T-cell (primary cell): ENCODE measurements around the gene NCOR2. TPM values are rescaled to one million over a fixed set of nuclear protein-coding genes. Genes with fewer than 3 reads are reported as not detected.

Experiments
- ATAC-seq, 4 experiments: fragments of 200-7000 bp in 3 of 4; fragments of 150-1000 bp in 1 of 4; cut with Tn5 transposase; replicated peaks in 1 of 4; 1 replicate in 3 of 4; 2 replicates in 1 of 4; pipeline ENCODE4 v1.10.0; 2021; ENCODE audit warnings: moderate library complexity in 3 of 4, mild to moderate bottlenecking in 2 of 4, moderate number of reproducible peaks in 1 of 4
- CTCF ChIA-PET, 2 donors: fragments of 300-600 bp; sonication (Branson Sonifier 250); formaldehyde crosslinking; loops; one replicate each; lab custom pipeline; 2022; ENCODE audit warnings: antibody characterized with exemption in 2 of 2; lab: Charles Lee
- POLR2A ChIA-PET, 2 donors: fragments of 300-600 bp; sonication (Branson Sonifier 250); formaldehyde crosslinking; loops; one replicate each; lab custom pipeline; 2022; ENCODE audit warnings: antibody characterized with exemption in 2 of 2; lab: Charles Lee
- DNase-seq, 35 experiments: peaks; one replicate each; pipeline versions ENCODE4 v3.0.0 to v3.0.0-alpha.2; 2013 to 2023
- H3K27ac ChIP-seq: one replicate; pipeline ENCODE4 v1.5.1; 2013; ENCODE audit warnings: low read length
- H3K27me3 ChIP-seq, 2 experiments: replicated peaks in 1 of 2; 1 replicate in 1 of 2; 2 replicates in 1 of 2; pipeline versions ENCODE4 v1.6.1 to v1.7.0; 2013; ENCODE audit warnings: low read length in 1 of 2, mixed read lengths in 1 of 2; ENCODE audit not compliant: control insufficient read depth in 2 of 2, insufficient read depth in 2 of 2; ENCODE audit errors: extremely low read depth in 1 of 2
- H3K36me3 ChIP-seq, 2 donors: 1 replicate in 1 of 2; 2 replicates in 1 of 2; pipeline versions ENCODE4 v1.6.1 to v1.7.0; 2013; ENCODE audit warnings: low read length in 1 of 2; ENCODE audit not compliant: control insufficient read depth in 2 of 2, insufficient read depth in 1 of 2; ENCODE audit errors: extremely low read depth in 1 of 2
- H3K4me1 ChIP-seq, 2 experiments: 1 replicate in 1 of 2; 2 replicates in 1 of 2; pipeline versions ENCODE4 v1.6.1 to v1.7.0; 2013; ENCODE audit warnings: low read length in 2 of 2, mixed read lengths in 1 of 2; ENCODE audit not compliant: insufficient read depth in 2 of 2, control insufficient read depth in 1 of 2; ENCODE audit errors: extremely low read depth in 1 of 2
- H3K4me3 ChIP-seq, 2 donors: 1 replicate in 1 of 2; 2 replicates in 1 of 2; pipeline versions ENCODE4 v1.5.1 to v1.7.0; 2013; ENCODE audit warnings: mild to moderate bottlenecking in 2 of 2, low read length in 1 of 2, moderate library complexity in 1 of 2; ENCODE audit not compliant: control insufficient read depth in 1 of 2; ENCODE audit errors: extremely low read depth in 1 of 2
- H3K9me3 ChIP-seq: 2 replicates; pipeline ENCODE4 v1.7.0; 2013
- H3K27ac Mint-ChIP-seq, 2 donors: one replicate each; pipeline ENCODE4 v1.8.0; 2020 to 2021; ENCODE audit warnings: mild to moderate bottlenecking in 2 of 2, mixed read lengths in 2 of 2
- H3K27me3 Mint-ChIP-seq, 2 donors: one replicate each; pipeline ENCODE4 v1.8.0; 2021 to 2022; ENCODE audit warnings: mixed read lengths in 2 of 2
- H3K36me3 Mint-ChIP-seq: one replicate; pipeline ENCODE4 v1.8.0; 2021; ENCODE audit warnings: mixed read lengths
- H3K4me1 Mint-ChIP-seq, 3 donors: one replicate each; pipeline ENCODE4 v1.8.0; 2020 to 2022; ENCODE audit warnings: mixed read lengths in 3 of 3, mild to moderate bottlenecking in 1 of 3
- H3K4me3 Mint-ChIP-seq, 3 donors: one replicate each; pipeline ENCODE4 v1.8.0; 2020 to 2022; ENCODE audit warnings: mild to moderate bottlenecking in 3 of 3, mixed read lengths in 3 of 3, moderate library complexity in 3 of 3
- H3K9me3 Mint-ChIP-seq, 3 donors: one replicate each; pipeline ENCODE4 v1.8.0; 2020 to 2022; ENCODE audit warnings: mixed read lengths in 3 of 3
- WGBS: methylation state at CpG from one replicate; pipeline ENCODE4 v1.1.5; 2013; ENCODE audit warnings: missing lambda C conversion rate; ENCODE audit not compliant: insufficient coverage; 5-methylcytosine and 5-hydroxymethylcytosine counted together
- total RNA-seq, 35 experiments: library from RNA in 6 of 35; stranded (reverse) in 6 of 35; fragments of 120-200 nt in 1 of 35; gene quantifications; one replicate each; pipeline versions ENCODE4 v1.2.1 to v1.2.4 and lab custom pipeline; 2013 to 2026

The NCOR2 gene
- total RNA-seq, 5 donors from 2014 or later (not counting 1 experiment from before 2014, with no cell fraction given) = 108 to 140 (median 127) TPM

DNA sequence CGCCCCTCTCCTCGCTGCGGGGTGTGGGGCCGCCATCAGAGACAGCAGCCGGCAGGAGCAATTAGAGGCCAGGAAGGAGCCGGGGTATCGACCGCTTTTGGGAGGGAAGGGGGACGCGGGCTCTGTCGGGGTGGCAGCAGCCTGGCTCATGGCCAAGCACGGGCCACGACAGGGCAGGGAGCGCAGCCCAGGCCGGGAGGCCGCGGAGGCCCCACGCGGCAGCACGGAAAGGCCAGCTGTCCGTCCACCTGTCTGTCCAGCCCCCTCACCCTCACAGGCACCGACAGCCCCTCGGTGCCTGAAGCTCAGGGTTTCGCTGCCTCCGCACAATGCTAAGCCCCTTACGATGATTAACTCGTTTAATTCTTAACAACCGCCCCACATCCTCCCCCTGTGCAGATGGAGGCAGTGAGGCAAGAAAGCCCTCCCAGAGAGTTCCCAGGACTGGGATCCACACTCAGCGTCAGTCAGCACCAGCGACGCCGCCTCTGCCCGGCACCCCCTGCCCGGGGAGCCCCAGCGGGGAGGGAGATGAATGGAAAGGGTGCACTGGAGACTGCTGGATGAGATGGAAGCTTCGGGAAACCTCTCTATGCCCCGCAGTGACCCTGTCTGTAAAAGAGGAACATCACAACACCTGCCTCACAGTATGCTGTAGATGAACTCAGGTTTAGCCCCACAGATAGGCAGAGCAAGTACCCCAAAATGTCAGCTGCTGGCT, 23.7 kb downstream of the NCOR2 start:
- Histone ChIP-seq H3K36me3 (no peaks in the 10 kb centered on the region), H3K27me3 (peaks cover 0 to 3% of the 10 kb centered on the region in 2 experiments), H3K4me3 (no peak overlapping the region), H3K9me3 (no peaks in the 10 kb centered on the region), H3K4me1 (peaks cover 6 to 66% of the 10 kb centered on the region in 2 experiments), H3K27ac (no peak overlapping the region)
- CTCF ChIA-PET = interaction anchor here in 1 of 2 donors (0.6 kb wide), 1 partner anchor 60 kb away, joined by 3 read pairs; no protein-coding TSS in a partner anchor
- Mint-ChIP-seq H3K9me3 (no peaks in the 10 kb centered on the region), H3K27me3 (no peaks in the 10 kb centered on the region), H3K4me1 (peaks cover 43 to 66% (median 58%) of the 10 kb centered on the region in 3 donors), H3K27ac (no peak overlapping the region), H3K4me3 (peak overlapping the region in 1 of 3 donors; percentile 22), H3K36me3 (peaks cover 5% of the 10 kb centered on the region)
- ATAC-seq = no peak
- 90% methylated on average over 27 of the region's 37 CpGs for WGBS
- POLR2A ChIA-PET = interaction anchor here in 1 of 2 donors (0.5 kb wide), 1 partner anchor 226 kb away, joined by 3 read pairs; no protein-coding TSS in a partner anchor
- no peak for DNase-seq

DNA sequence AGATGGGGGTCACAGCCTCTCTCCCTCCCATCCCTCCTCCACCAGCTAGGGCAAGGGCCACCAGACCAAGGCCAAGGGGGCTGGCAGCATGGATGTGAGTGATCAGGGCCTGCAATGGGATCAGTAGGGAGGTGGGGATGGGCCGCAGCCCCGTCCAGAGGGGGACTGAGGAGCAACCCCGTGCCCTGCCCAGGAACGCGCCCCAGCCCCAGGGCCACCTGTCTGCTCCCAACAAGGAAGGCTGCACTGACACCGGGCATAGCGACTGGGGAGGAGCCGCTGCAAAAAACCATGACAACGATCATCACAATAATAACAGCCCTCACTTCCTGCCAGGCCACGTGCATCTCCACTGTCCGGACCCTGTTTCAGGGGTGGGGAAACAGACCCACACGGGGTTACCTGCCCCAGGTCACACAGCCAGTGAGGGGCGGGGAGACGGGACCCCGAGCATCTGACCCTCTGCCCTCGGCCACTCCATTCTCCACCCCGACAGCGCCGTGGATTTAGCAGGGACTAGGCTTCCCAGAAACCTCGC, 24.3 kb downstream of the NCOR2 start:
- no peak overlapping the region for H3K4me3 ChIP-seq
- peaks cover 39 to 70% (median 62%) of the 10 kb centered on the region in 3 donors for H3K4me1 Mint-ChIP-seq

DNA sequence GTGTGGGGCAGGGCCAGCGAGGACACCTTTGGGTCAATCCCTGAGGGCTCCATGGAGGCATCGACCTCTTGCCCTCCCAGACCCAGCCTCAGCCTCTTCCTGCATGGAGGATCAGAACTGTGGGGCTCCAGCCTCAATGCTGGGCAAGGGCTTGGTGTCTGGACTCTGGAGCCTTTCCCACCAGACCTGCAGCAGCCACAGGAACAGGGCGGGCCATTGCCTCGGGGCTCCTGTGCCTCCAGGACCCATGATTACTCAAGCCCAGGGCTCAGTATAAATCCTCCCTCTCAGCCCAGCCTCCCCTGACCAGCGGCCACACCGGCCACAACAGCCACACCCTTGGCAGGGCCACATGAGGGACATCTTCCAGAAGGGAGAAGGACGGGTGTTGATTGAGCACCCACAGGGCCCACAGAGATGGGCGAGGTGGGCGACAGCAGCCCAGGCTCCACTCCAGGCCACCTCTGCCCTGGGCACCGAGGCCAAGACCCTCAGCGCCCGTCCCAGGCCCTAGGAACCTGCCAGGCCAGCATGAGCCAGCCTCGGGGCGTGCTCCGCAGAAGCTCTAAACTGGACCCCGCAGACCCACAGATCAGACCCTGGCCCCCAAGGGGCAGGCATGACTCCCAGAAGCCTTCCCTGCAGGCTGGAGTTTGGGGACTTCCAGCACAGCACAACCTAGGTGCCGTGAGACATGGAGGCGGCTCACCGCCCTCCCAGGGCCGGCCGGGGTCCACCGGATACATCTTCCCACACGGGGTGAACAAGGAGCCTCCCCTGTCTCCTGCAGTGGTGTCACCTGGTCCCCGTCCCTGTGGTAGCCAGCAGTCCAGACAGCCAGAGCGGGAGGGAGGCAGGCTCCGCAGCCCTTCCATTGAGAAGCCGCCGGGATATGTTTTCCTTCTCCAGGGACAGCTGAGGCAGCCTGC, 25.1 kb downstream of the NCOR2 start:
- H3K4me1 Mint-ChIP-seq = peaks cover 31 to 68% (median 62%) of the 10 kb centered on the region in 3 donors
- peaks cover 6 to 75% of the 10 kb centered on the region in 2 experiments for H3K4me1 ChIP-seq
- POLR2A ChIA-PET = interaction anchor here in 1 of 2 donors (0.6 kb wide), 1 partner anchor 20 kb away, joined by 3 read pairs; no protein-coding TSS in a partner anchor

More for the DNA sequence above, 24.3 kb downstream of the NCOR2 start:
- Histone ChIP-seq H3K4me1 (peaks cover 6 to 72% of the 10 kb centered on the region in 2 experiments), H3K9me3 (no peaks in the 10 kb centered on the region), H3K27me3 (peaks cover 0 to 3% of the 10 kb centered on the region in 2 experiments), H3K27ac (no peak overlapping the region), H3K36me3 (no peaks in the 10 kb centered on the region)
- Mint-ChIP-seq H3K9me3 (no peaks in the 10 kb centered on the region), H3K27ac (no peak overlapping the region), H3K27me3 (no peaks in the 10 kb centered on the region), H3K4me3 (peak overlapping the region in 1 of 3 donors; percentile 22), H3K36me3 (peaks cover 3% of the 10 kb centered on the region)
- POLR2A ChIA-PET = no interaction called here
- ATAC-seq = peak in 3 of 4 experiments; percentile 38 to 71 (median 54)
- CTCF ChIA-PET = no interaction called here
- 71% methylated on average over 12 of the region's 20 CpGs for WGBS
- DNase-seq = peak in 26 of 35 experiments; percentile 6 to 52 (median 23)

DNA sequence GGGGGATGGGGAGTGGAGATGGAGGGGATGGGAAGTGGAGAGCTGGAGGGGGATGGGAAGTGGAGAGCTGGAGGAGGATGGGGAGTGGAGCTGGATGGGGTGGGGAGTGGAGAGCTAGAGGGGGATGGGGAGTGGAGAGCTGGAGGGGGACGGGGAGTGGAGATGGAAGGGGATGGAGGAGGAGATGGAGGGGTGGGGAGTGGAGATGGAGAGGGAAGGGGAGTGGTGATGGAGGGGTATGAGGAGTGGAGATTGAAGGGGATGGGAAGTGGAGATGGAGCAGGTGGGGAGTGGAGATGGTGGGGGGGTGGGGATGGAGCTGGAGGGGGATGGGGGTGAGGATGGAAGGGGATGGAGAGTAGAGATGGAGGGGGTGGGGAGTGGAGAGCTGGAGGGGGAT, 26.1 kb downstream of the NCOR2 start:
- Mint-ChIP-seq H3K4me3 (no peak overlapping the region), H3K27me3 (no peaks in the 10 kb centered on the region), H3K9me3 (no peaks in the 10 kb centered on the region), H3K4me1 (peaks cover 21 to 68% (median 64%) of the 10 kb centered on the region in 3 donors), H3K36me3 (peaks cover 3% of the 10 kb centered on the region), H3K27ac (no peak overlapping the region)
- ATAC-seq (no peak), DNase-seq (no peak)
- Histone ChIP-seq H3K9me3 (no peaks in the 10 kb centered on the region), H3K4me3 (no peak overlapping the region), H3K36me3 (peaks cover 0 to 5% of the 10 kb centered on the region in 2 donors), H3K27ac (no peak overlapping the region), H3K27me3 (peaks cover 0 to 3% of the 10 kb centered on the region in 2 experiments), H3K4me1 (peaks cover 6 to 70% of the 10 kb centered on the region in 2 experiments)
- CTCF ChIA-PET = interaction anchor here in 1 of 2 donors (0.7 to 1.1 kb wide), 3 partner anchors 10 to 88 kb away, joined by 5 read pairs; no protein-coding TSS in a partner anchor
- POLR2A ChIA-PET = interaction anchor here (0.6 to 1.3 kb wide), 2 partner anchors 10 to 631 kb away, joined by 4 to 6 read pairs; no protein-coding TSS in a partner anchor
- 100% methylated on average over 1 of the region's 1 CpG for WGBS

More for the DNA sequence above, 25.1 kb downstream of the NCOR2 start:
- Histone ChIP-seq H3K9me3 (no peaks in the 10 kb centered on the region), H3K27me3 (peaks cover 0 to 3% of the 10 kb centered on the region in 2 experiments), H3K36me3 (peaks cover 0 to 3% of the 10 kb centered on the region in 2 donors), H3K4me3 (no peak overlapping the region), H3K27ac (no peak overlapping the region)
- DNase-seq (no peak), ATAC-seq (no peak)
- no peaks in the 10 kb centered on the region for H3K27me3 Mint-ChIP-seq
- no peak overlapping the region for H3K27ac Mint-ChIP-seq
- H3K4me3 Mint-ChIP-seq = no peak overlapping the region
- H3K36me3 Mint-ChIP-seq = no peaks in the 10 kb centered on the region
- no peaks in the 10 kb centered on the region for H3K9me3 Mint-ChIP-seq
- CTCF ChIA-PET = no interaction called here
- 96% methylated on average over 23 of the region's 28 CpGs for WGBS

DNA sequence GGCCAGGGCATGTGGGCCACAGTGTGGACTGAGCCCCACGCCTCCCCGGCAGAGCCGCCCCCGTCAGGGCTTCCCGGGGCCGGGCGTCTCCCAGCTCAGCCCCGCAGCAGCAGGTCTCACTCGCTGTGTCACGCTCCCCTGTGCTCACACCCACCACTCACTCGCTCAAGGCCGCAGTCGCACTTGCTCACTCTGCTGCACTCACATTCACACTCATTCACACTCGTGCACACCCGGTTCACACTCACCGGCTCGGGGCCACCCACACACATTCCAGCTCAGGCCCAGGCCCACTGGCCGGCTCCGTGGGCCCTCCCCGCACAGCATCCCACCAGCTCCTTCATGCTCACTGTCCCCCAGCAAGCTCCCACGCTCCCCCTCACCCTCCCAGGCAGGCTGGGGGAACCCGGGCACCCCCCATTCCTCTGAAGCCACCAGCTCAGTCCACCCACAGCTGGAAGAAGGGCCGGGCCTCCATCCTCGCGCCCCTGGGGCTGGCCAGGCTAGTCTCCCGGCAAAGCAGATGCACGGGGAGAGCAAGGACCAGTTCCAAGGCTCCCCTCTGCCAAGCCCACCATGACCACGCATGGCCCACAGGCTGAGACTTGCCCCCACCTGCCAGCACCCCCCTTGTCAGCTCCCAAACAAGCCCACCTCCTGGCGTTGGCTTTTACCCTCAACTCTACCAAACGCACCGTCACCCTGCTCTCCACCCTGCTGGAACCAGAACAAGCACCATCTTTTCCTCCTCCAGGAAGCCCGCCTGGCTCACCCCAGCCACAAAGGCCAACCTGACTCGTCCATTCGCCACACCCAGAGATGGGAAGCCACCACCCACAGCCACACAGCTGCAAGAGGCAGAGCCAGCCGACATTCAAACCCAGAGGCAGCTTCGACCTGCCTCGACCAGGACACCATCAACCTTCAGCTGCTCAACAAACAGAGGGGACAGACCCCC, 28.0 kb downstream of the NCOR2 start:
- ATAC-seq = no peak
- peaks cover 0 to 3% of the 10 kb centered on the region in 2 experiments for H3K27me3 ChIP-seq
- DNase-seq = no peak
- H3K4me1 ChIP-seq = peaks cover 6 to 51% of the 10 kb centered on the region in 2 experiments
- no peaks in the 10 kb centered on the region for H3K9me3 ChIP-seq
- no peaks in the 10 kb centered on the region for H3K9me3 Mint-ChIP-seq
- H3K27me3 Mint-ChIP-seq = no peaks in the 10 kb centered on the region
- WGBS = 81% methylated on average over 24 of the region's 37 CpGs
- H3K36me3 Mint-ChIP-seq = peaks cover 3% of the 10 kb centered on the region
- H3K4me1 Mint-ChIP-seq = peaks cover 11 to 51% (median 48%) of the 10 kb centered on the region in 3 donors
- no peak overlapping the region for H3K27ac ChIP-seq
- ChIA-PET POLR2A (no interaction called here), CTCF (interaction anchor here in 1 of 2 donors (0.6 kb wide), 1 partner anchor 140 kb away, joined by 4 read pairs; no protein-coding TSS in a partner anchor)
- H3K4me3 ChIP-seq = no peak overlapping the region
- H3K36me3 ChIP-seq = peaks cover 7 to 9% of the 10 kb centered on the region in 2 donors
- H3K27ac Mint-ChIP-seq = peak overlapping the region in 1 of 2 donors; percentile 63
- H3K4me3 Mint-ChIP-seq = peak overlapping the region in 1 of 3 donors; percentile 43
